Caco-2 (cell line): Measurements from ENCODE around the gene NOSIP. TPM values are rescaled to one million over a fixed set of nuclear protein-coding genes. Genes with fewer than 3 reads are reported as not detected.

Experiments used
- BruUV-seq: library from RNA; stranded (reverse); fragments of 400-500 nt; replicated peaks from 2 replicates; lab custom pipeline; 2021; lab: Mats Ljungman, UMichigan
- CTCF ChIA-PET: fragments of 300-600 bp; sonication (Branson Sonifier 250); formaldehyde crosslinking; loops from one replicate; lab custom pipeline; 2022; ENCODE audit warnings: antibody characterized with exemption; lab: Charles Lee
- POLR2A ChIA-PET: fragments of 300-600 bp; sonication (Branson Sonifier 250); formaldehyde crosslinking; loops from one replicate; lab custom pipeline; 2022; ENCODE audit warnings: antibody characterized with exemption; lab: Charles Lee
- DNase-seq, 2 experiments: peaks; one replicate each; pipeline versions ENCODE4 v3.0.0 to v3.0.0-alpha.2; 2020 to 2022
- H3K27me3 ChIP-seq: replicated peaks from 2 replicates; pipeline ENCODE4 v1.6.0; 2011; ENCODE audit warnings: low read length; ENCODE audit not compliant: control insufficient read depth, insufficient read depth
- H3K36me3 ChIP-seq: 2 replicates; pipeline ENCODE4 v1.5.1; 2011; ENCODE audit warnings: low read length; ENCODE audit not compliant: control insufficient read depth, insufficient read depth
- H3K4me1 ChIP-seq: fragments of 250-450 bp; sonication (Bioruptor Pico); 2 replicates; pipeline ENCODE4 v1.5.1; 2020; ENCODE audit warnings: mild to moderate bottlenecking
- H3K4me3 ChIP-seq: 2 replicates; pipeline ENCODE4 v1.5.1; 2011; ENCODE audit warnings: low read depth, mild to moderate bottlenecking, control low read depth, low read length
- H3K9me3 ChIP-seq: fragments of 250-450 bp; sonication (Bioruptor Pico); 2 replicates; pipeline ENCODE4 v1.5.1; 2020; ENCODE audit warnings: mild to moderate bottlenecking, moderate library complexity
- H3K27ac Mint-ChIP-seq: one replicate; pipeline ENCODE4 v1.8.0; 2022; ENCODE audit warnings: mixed read lengths; ENCODE audit not compliant: unreplicated experiment
- H3K27me3 Mint-ChIP-seq: one replicate; pipeline ENCODE4 v1.8.0; 2022; ENCODE audit warnings: mixed read lengths; ENCODE audit not compliant: insufficient read depth, unreplicated experiment
- H3K36me3 Mint-ChIP-seq: one replicate; pipeline ENCODE4 v1.8.0; 2022; ENCODE audit warnings: mild to moderate bottlenecking, mixed read lengths; ENCODE audit not compliant: insufficient read depth, unreplicated experiment
- H3K4me1 Mint-ChIP-seq: one replicate; pipeline ENCODE4 v1.8.0; 2022; ENCODE audit warnings: low read depth, mixed read lengths; ENCODE audit not compliant: unreplicated experiment
- H3K4me3 Mint-ChIP-seq: one replicate; pipeline ENCODE4 v1.8.0; 2022; ENCODE audit warnings: mild to moderate bottlenecking, moderate library complexity, mixed read lengths; ENCODE audit not compliant: unreplicated experiment
- H3K9me3 Mint-ChIP-seq: one replicate; pipeline ENCODE4 v1.8.0; 2022; ENCODE audit warnings: mixed read lengths; ENCODE audit not compliant: unreplicated experiment
- intact Hi-C: fragments of 100-400 bp; cut with micrococcal nuclease; formaldehyde crosslinking; loops from one replicate; pipeline ENCODE4 v1.10.0; 2022; ENCODE audit not compliant: unreplicated experiment
- total RNA-seq: library from RNA; stranded (reverse); gene quantifications from 2 replicates; pipeline ENCODE4 v1.2.3, GENCODE V29; 2022
- TF ChIP-seq, protein P1 (sequence below), 2 experiments: fragments of 200-600 bp in 1 of 2; IDR thresholded peaks; 1 replicate in 1 of 2; 2 replicates in 1 of 2; pipeline versions ENCODE4 v1.5.1 to v1.8.0; 2011 to 2022; ENCODE audit warnings: antibody characterized with exemption in 1 of 2, control low read depth in 1 of 2, inconsistent platforms in 1 of 2, low read depth in 1 of 2, low read length in 1 of 2, mild to moderate bottlenecking in 1 of 2, moderate library complexity in 1 of 2; ENCODE audit not compliant: insufficient read depth in 1 of 2, severe bottlenecking in 1 of 2, unreplicated experiment in 1 of 2

Gene NOSIP
- total RNA-seq, 1 experiment from 2014 or later = 74.7 TPM

DNA sequence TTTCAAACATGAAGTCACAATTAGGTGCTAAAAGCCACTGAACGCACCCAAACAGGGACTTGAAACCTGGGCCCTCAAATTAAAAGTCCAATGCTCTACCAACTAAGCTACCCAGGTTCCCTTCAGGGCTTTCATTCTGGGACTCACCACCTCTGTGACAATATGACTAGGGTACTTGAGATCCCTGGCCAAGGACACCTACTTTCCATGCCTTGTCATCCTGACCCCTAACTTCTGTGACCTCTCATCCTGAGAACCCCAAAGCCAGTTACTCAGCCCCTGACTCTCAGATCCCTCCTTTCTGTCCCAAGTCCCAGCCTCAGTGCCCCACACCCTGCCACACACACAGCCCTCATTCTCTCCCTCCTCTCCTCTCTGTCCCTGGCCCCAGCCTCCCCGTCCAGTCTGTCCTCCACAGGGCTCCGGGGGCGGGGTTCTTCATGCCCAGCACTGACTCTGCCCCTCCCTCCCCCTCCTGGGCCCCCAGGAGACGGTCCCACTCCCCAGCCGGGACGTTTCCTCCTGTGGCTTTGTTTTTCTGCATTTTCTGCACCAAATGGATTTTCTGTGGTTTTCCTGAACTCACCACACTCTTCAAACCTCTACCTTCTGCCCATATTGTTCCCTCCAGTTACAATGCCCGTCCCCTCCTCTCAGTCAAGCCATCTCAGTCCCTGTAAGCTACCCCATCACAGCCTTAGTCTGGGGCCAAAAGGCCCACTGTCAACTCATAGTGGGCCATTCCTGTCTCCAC, 45.5 kb downstream of the NOSIP start:
- H3K4me1 ChIP-seq = no peaks in the 10 kb centered on the region
- intact Hi-C loops = no loop called here
- TF ChIP-seq, protein P1, sequence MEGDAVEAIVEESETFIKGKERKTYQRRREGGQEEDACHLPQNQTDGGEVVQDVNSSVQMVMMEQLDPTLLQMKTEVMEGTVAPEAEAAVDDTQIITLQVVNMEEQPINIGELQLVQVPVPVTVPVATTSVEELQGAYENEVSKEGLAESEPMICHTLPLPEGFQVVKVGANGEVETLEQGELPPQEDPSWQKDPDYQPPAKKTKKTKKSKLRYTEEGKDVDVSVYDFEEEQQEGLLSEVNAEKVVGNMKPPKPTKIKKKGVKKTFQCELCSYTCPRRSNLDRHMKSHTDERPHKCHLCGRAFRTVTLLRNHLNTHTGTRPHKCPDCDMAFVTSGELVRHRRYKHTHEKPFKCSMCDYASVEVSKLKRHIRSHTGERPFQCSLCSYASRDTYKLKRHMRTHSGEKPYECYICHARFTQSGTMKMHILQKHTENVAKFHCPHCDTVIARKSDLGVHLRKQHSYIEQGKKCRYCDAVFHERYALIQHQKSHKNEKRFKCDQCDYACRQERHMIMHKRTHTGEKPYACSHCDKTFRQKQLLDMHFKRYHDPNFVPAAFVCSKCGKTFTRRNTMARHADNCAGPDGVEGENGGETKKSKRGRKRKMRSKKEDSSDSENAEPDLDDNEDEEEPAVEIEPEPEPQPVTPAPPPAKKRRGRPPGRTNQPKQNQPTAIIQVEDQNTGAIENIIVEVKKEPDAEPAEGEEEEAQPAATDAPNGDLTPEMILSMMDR (IDR thresholded peaks at IDR 0.05; ENCODE audit: insufficient read depth in 1 of 2, low read depth in 1 of 2, low read length in 1 of 2, severe bottlenecking in 1 of 2, unreplicated experiment in 1 of 2) = no peak
- H3K27me3 Mint-ChIP-seq = no peaks in the 10 kb centered on the region
- no peak overlapping the region for H3K4me3 Mint-ChIP-seq
- no peaks in the 10 kb centered on the region for H3K9me3 ChIP-seq
- H3K27ac Mint-ChIP-seq = no peak overlapping the region
- H3K4me3 ChIP-seq = no peak overlapping the region
- ChIA-PET CTCF (interaction anchor here (0.5 kb wide), 1 partner anchor 22 kb away, joined by 3 read pairs; no protein-coding TSS in a partner anchor), POLR2A (interaction anchor here (0.6 kb wide), 1 partner anchor 693 kb away, joined by 8 read pairs; no protein-coding TSS in a partner anchor)
- peaks cover 40% of the 10 kb centered on the region for H3K36me3 Mint-ChIP-seq
- H3K27me3 ChIP-seq = no peaks in the 10 kb centered on the region
- peaks cover 5% of the 10 kb centered on the region for H3K36me3 ChIP-seq
- peaks cover 9% of the 10 kb centered on the region for H3K4me1 Mint-ChIP-seq
- no TSS peak for BruUV-seq
- H3K9me3 Mint-ChIP-seq = no peaks in the 10 kb centered on the region
- DNase-seq = no peak

DNA sequence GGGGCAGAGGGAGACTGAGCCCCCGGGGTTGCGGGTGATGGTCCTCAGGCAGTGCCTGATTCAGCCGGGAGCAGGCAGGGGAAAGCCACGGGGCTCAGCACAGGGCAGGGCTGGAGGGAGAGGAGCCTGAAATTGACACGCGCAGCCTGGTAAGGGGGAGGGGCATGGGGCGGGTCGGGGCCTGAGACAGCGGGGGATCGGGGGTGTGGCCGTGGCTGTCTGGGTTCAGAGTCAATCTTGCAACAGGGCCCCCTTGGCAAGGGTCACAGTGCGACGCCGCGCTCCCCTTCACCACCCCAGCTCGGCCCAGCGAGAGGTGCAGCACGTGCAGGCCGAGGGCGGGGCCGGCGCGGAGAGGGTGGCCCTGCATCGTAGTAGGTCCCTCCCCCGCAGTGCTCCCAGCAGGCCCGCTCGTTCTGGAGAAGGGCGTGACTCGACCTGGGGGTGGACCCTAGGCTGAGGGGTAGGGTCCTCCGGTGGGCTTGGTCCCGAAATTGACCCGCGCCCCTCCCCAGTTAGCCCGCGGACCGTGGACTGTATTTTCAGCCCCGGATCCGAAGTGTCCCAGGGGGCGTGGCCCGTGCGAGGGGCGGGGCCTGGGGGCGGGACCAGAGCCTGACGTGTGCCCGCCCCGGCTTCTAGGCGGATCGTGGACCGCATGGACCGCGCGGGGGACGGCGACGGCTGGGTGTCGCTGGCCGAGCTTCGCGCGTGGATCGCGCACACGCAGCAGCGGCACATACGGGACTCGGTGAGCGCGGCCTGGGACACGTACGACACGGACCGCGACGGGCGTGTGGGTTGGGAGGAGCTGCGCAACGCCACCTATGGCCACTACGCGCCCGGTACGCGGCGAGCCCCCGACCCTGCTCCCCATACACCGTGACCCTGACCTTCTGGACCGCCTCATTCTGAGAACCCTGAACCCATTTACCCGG, 46.5 kb downstream of the NOSIP start:
- intact Hi-C loops = no loop called here

More for the DNA sequence above, 46.5 kb downstream of the NOSIP start:
- Histone ChIP-seq H3K36me3 (peaks cover 5% of the 10 kb centered on the region), H3K27me3 (no peaks in the 10 kb centered on the region), H3K9me3 (no peaks in the 10 kb centered on the region), H3K4me3 (no peak overlapping the region), H3K4me1 (no peaks in the 10 kb centered on the region)
- Mint-ChIP-seq H3K9me3 (no peaks in the 10 kb centered on the region), H3K36me3 (peaks cover 41% of the 10 kb centered on the region), H3K27me3 (no peaks in the 10 kb centered on the region), H3K27ac (no peak overlapping the region), H3K4me1 (peaks cover 7% of the 10 kb centered on the region), H3K4me3 (peak overlapping the region; percentile 34)
- CTCF ChIA-PET = no interaction called here
- TF ChIP-seq, protein P1 (IDR thresholded peaks at IDR 0.05; ENCODE audit: insufficient read depth in 1 of 2, low read depth in 1 of 2, low read length in 1 of 2, severe bottlenecking in 1 of 2, unreplicated experiment in 1 of 2) = no peak
- POLR2A ChIA-PET = interaction anchor here (0.6 kb wide), 1 partner anchor 692 kb away, joined by 8 read pairs; no protein-coding TSS in a partner anchor
- BruUV-seq = no TSS peak
- no peak for DNase-seq
